ENCODE results near the gene TLCD4. TPM values are rescaled to one million over a fixed set of nuclear protein-coding genes. Genes with fewer than 3 reads are reported as not detected.

Gene TLCD4
- total RNA-seq, 1 donor from 2014 or later, result 5.7 TPM

DNA sequence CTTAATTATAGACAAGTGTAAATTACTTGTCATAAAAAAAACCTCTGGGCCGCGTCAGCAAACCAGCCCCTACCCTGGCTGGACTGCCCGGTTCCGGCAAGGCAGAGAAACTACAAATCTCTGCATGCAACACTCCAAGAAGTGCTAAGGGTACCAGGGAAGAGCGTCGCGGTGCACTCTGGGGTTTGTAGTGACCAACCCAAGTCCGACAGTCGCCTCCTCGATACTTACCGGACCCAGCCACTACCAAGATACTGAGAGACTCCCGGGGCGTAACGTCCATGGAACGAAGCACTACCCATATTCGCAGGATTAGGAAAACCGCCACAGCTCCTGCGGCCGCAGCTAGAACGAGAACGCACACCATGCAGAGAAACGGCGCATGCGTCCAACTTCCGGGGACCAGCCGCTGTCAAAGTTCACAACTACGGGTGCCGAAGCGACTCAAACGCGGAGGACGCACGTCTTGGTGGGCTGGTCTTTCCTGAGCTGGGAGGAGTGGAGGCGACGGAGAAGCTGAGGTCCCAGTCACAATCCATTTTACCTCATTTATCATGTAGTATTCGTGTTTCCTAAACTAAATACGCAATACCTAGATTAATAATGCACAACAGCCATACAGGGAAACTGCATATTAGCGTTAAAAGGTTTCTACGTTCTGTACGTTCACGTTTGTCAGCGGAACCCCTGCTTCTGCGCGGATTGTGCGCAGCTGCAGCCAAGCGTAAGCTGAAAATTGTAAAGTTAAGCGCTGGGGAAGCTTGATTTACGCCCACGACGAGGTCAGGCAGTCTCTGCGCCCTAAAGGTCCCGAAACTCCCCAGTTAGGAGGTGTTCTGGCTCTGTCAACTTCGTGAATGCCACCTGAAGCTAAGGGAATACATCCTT lies 44.4 kb upstream of the TLCD4 start, which contains the start of gene ALG14:
ALG14 (minus strand) TSS at position 420 of the 888 bp plus-strand sequence; CDS start at position 367, 53 bp downstream.
- H3K36me3 ChIP-seq, result no peaks in the 10 kb centered on the region
- no peaks in the 10 kb centered on the region for H3K9me3 Mint-ChIP-seq
- peak within 1 kb of the TSS; percentile 82 for H3K4me2 ChIP-seq
- H3K9me3 ChIP-seq (ENCODE audit: low read depth), result no peaks in the 10 kb centered on the region
- H3K79me2 ChIP-seq (ENCODE audit: low read depth), result no peaks in the 10 kb centered on the region
- H2AFZ ChIP-seq (replicated peaks), result peak within 1 kb of the TSS; percentile 96
- peak within 1 kb of the TSS; percentile 100 for H3K4me3 Mint-ChIP-seq
- H3K36me3 Mint-ChIP-seq, result peaks cover 2% of the 10 kb centered on the region
- no peaks in the 10 kb centered on the region for H3K27me3 ChIP-seq
- peaks cover 4% of the 10 kb centered on the region for H3K27me3 Mint-ChIP-seq (ENCODE audit: insufficient read depth, low read depth)
- no peaks in the 10 kb centered on the region for H3F3A ChIP-seq (ENCODE audit: low read depth)
- peak within 1 kb of the TSS; percentile 91 for H3K27ac Mint-ChIP-seq
- H4K20me1 ChIP-seq (ENCODE audit: low read depth), result no peaks in the 10 kb centered on the region
- DNase-seq (ENCODE audit: low spot score), result peak; percentile 95
- no peak for TF ChIP-seq EZH2phosphoT487 (IDR thresholded peaks at IDR 0.05)
- TF ChIP-seq, protein P1, sequence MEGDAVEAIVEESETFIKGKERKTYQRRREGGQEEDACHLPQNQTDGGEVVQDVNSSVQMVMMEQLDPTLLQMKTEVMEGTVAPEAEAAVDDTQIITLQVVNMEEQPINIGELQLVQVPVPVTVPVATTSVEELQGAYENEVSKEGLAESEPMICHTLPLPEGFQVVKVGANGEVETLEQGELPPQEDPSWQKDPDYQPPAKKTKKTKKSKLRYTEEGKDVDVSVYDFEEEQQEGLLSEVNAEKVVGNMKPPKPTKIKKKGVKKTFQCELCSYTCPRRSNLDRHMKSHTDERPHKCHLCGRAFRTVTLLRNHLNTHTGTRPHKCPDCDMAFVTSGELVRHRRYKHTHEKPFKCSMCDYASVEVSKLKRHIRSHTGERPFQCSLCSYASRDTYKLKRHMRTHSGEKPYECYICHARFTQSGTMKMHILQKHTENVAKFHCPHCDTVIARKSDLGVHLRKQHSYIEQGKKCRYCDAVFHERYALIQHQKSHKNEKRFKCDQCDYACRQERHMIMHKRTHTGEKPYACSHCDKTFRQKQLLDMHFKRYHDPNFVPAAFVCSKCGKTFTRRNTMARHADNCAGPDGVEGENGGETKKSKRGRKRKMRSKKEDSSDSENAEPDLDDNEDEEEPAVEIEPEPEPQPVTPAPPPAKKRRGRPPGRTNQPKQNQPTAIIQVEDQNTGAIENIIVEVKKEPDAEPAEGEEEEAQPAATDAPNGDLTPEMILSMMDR (IDR thresholded peaks at IDR 0.05), result no peak
- no peak for TF ChIP-seq EZH2 (IDR thresholded peaks at IDR 0.05)
- no peak within 1 kb of the TSS for H3K27ac ChIP-seq
- H3K9ac ChIP-seq, result peak within 1 kb of the TSS; percentile 42
- H3K4me1 Mint-ChIP-seq, result peaks cover 13% of the 10 kb centered on the region
- H3K4me1 ChIP-seq, result peaks cover 6% of the 10 kb centered on the region
- peak within 1 kb of the TSS; percentile 70 for H3K4me3 ChIP-seq

DNA sequence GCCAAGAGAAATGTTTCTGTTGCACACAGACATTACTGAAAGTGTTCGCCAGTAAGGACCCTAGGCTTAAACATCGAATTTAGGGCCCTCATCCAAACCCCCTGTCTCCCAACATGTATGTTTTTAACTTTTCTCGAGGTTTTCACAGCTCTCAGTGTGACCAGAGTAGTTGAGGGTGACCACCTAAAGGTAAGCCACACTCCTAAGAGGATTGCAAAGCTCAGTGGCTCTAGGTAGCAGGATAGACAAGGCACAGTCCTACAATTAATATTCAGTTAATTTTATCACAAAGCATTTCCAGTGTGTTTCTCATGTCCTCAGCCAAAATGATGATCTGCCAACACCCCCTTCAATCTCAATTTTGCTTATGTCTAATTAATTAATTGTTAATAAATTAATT lies 43.7 kb upstream of the TLCD4 start:
- Histone ChIP-seq H3K4me1 (peaks cover 6% of the 10 kb centered on the region), H3K27me3 (no peaks in the 10 kb centered on the region), H3K4me2 (peak overlapping the region; percentile 82), H3K9ac (no peak overlapping the region), H3K4me3 (peak overlapping the region; percentile 70), H4K20me1 (ENCODE audit: low read depth) (no peaks in the 10 kb centered on the region), H3K79me2 (ENCODE audit: low read depth) (no peaks in the 10 kb centered on the region), H3K27ac (no peak overlapping the region), H3K9me3 (ENCODE audit: low read depth) (no peaks in the 10 kb centered on the region), H3K36me3 (no peaks in the 10 kb centered on the region), H2AFZ (replicated peaks) (peak overlapping the region; percentile 96), H3F3A (ENCODE audit: low read depth) (no peaks in the 10 kb centered on the region)
- Mint-ChIP-seq H3K36me3 (peaks cover 2% of the 10 kb centered on the region), H3K27me3 (ENCODE audit: insufficient read depth, low read depth) (peaks cover 4% of the 10 kb centered on the region), H3K4me3 (peak overlapping the region; percentile 100), H3K4me1 (peaks cover 13% of the 10 kb centered on the region), H3K27ac (no peak overlapping the region), H3K9me3 (no peaks in the 10 kb centered on the region)
- TF ChIP-seq EZH2 (IDR thresholded peaks at IDR 0.05) (no peak), EZH2phosphoT487 (IDR thresholded peaks at IDR 0.05) (no peak)
- TF ChIP-seq, protein P1 (IDR thresholded peaks at IDR 0.05), result no peak
- DNase-seq (ENCODE audit: low spot score), result no peak

DNA sequence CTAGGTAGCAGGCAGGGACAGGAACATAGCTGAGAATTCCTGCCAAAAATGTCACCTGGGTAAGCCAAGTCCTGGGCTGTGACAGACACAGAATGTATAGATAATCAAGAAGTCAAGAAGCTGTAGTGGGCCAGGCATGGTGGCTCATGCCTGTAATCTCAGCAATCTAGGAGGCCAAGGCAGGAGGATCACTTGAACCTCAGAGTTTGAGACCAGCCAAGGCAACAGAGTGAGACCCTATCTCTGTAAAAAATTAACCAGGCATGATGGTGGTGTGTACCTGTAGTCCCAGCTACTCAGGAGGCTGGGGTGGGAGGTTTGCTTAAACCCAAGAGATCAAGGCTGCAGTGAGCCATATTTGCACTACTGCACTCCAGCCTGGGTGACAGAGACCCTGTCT lies 41.1 kb upstream of the TLCD4 start:
- Histone ChIP-seq H3K27me3 (no peaks in the 10 kb centered on the region), H3K27ac (no peak overlapping the region), H3F3A (ENCODE audit: low read depth) (no peaks in the 10 kb centered on the region), H2AFZ (replicated peaks) (no peak overlapping the region), H3K9ac (no peak overlapping the region), H3K4me2 (no peak overlapping the region), H4K20me1 (ENCODE audit: low read depth) (no peaks in the 10 kb centered on the region), H3K79me2 (ENCODE audit: low read depth) (no peaks in the 10 kb centered on the region), H3K4me1 (peaks cover 14% of the 10 kb centered on the region), H3K4me3 (no peak overlapping the region), H3K9me3 (ENCODE audit: low read depth) (no peaks in the 10 kb centered on the region), H3K36me3 (no peaks in the 10 kb centered on the region)
- Mint-ChIP-seq H3K4me3 (no peak overlapping the region), H3K27me3 (ENCODE audit: insufficient read depth, low read depth) (peaks cover 4% of the 10 kb centered on the region), H3K27ac (no peak overlapping the region), H3K36me3 (peaks cover 2% of the 10 kb centered on the region), H3K9me3 (no peaks in the 10 kb centered on the region), H3K4me1 (peaks cover 13% of the 10 kb centered on the region)
- TF ChIP-seq, protein P1 (IDR thresholded peaks at IDR 0.05), result no peak
- TF ChIP-seq EZH2 (IDR thresholded peaks at IDR 0.05), result no peak
- no peak for TF ChIP-seq EZH2phosphoT487 (IDR thresholded peaks at IDR 0.05)
- DNase-seq (ENCODE audit: low spot score), result no peak
